Activated effector memory CD4-positive, alpha-beta T cell treated with anti-CD3 and anti-CD28 coated beads, Interleukin-2, amount 50 U/mL, for 16 hours (primary cell): Measurements from ENCODE around the gene METTL21A.

Experiments
- DNase-seq: peaks from one replicate; pipeline ENCODE4 v3.0.0-alpha.2; 2020

The METTL21A gene

DNA sequence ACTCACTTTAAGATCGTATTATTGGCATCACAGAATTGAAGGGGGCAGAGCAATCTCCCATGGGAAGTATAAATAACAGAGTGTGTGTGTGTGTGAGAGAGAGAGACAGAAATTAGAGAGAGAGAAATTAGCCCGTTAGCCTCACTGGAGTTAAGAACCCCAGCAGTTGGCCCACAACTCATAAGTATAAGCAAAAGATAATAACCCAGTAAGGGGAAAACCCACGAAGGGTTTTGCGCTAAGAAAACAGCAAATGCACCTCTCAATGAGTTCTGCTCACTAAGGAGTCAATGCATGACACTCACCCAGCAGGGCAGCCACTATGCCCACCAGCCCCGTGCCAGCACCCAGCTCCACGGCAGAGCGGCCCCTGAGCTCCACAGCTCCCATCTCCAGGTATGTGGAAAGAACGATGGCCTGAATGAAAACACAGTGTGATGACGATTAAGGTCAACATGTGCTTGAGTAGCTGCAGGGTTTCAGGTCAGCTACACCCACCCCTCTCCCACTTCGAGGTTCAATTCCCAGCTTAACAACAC, 3.6 kb downstream of the METTL21A start:
- DNase-seq = no peak

- DNase-seq = no peak
Observed at GRCh38 chr2:207619764-207620203, 5.4 kb downstream of the METTL21A start.

DNA sequence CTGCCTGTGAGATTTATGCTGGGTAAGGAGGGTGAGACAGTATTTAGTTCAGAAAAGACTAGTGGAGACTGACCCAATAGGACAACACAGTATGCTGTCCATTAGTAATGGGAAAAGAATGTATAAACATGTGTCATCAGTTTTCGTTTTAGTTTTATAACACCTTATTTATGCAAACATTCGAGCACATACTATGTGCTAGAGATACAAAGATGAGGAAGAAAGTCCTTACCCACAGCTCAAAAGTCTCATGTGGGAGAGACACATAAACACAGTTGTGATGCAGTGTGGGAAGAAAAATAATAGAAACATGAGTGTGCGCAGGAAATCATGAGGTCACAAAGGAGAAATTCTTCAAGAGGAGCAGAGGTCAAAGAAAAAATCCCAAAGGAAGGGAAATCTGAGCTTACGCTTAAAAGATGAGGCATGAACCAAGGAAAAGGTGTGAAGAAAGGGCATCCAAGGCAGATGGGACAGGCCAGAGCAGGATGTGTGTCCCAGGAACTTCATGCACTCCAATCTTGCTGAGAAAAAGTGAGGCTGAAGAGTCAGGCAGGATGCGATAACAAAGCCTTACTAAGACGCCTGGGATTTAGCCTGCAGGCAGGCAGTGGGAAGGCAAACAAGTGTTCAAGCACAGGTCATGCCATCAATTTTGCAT, 8.1 kb downstream of the METTL21A start:
- DNase-seq = no peak

DNA sequence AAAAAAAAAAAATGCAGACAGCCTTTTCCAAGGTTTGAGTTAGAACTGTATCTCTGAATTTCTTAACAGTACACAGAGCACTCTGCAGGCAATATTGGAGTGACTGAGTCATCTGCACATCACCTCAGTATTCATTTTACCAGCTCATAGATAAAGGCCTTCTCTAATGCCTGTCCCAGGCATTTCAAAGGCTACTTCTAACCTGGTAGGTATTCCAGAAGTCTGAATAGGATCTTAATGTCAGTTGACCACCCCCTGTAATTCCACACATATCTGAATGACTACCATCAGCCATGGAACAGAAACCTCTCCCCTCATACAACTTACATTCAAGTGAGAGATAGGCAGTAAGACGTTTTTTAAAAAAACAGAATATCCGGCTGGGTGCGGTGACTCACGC, 9.0 kb downstream of the METTL21A start:
- DNase-seq = no peak

DNA sequence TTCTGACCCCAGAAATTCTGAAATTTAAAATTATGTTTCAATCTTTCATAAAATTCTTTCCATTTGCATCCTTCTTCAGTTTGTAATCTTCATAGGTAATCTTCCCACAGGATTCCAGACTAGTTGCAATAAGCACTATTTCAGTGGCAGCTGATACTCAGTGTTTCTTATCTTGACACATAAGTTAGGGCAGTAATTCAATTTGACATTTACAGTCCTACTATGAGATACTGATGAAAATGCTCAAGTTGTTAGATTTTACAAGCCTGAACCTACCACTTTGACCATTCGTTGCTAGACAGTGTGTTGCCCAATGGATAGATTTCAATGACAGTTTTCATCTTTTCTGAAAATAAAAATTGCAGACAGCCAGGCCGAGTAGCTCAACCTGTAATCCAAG, 10.4 kb downstream of the METTL21A start:
- no peak for DNase-seq

- no peak for DNase-seq
Observed at GRCh38 chr2:207612714-207613113, 12.5 kb downstream of the METTL21A start.

GRCh38 chr2:207606829-207607228, 18.4 kb downstream of the METTL21A start:
- DNase-seq = no peak

- no peak for DNase-seq
Observed at GRCh38 chr2:207606399-207606798, 18.8 kb downstream of the METTL21A start.

- no peak for DNase-seq
Observed at GRCh38 chr2:207603486-207603885, 21.7 kb downstream of the METTL21A start.

DNA sequence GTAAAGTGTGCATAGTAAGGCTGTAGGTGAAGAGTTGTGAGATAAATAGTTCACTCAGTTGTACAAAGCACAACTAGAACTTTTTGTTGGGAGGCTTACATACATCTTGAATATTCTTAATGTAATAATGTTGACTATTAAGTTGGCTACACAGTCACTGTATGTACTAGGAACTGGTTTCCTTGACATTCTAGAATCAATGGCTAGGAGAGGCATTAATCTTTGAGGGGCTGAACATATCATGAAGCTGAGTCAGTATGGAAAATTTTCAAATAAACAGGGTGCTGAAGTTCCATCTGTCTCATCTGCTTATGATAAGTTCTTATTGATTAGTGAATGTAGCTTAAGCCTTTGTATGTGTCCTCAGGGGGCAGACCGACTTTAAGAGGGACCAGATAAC, 23.4 kb downstream of the METTL21A start:
- DNase-seq = no peak

DNA sequence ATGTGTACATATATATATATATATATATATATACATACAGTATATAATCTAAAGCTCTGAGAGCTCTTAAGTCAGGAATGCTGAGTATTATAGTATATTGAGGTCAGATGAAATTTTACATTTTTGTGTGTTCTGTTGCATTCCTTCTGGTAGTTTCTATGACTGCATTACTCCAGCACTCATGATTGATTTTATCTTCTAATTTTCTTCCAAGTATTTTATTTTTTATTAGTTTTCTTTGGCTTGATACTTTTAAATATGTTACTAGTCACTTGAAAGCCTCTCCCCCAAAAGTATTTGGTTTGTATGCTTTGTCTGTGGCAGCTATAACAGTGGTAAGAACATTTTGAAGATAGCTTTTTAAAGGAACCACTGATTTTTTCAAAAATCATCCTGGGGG, 25.0 kb downstream of the METTL21A start:
- no peak for DNase-seq

- no peak for DNase-seq
Observed at GRCh38 chr2:207599636-207600035, 25.6 kb downstream of the METTL21A start.

DNA sequence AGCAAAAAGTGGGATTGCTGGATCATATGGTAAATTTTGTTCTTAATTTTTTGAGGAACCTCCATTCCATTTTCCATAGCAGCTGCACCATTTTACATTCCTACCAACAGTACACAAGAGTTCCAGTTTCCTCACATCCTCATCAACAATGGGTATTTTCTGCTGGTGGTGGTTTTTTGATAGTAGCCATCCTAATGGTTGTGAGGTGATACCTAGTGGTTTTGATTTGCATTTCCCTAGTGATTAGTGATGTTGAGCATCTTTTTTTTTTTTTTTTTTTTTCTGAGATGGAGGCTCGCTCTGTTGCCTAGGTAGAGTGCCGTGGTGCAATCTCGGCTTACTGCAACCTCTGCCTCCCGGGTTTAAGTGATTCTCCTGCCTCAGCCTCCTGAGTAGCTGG, 30.5 kb downstream of the METTL21A start:
- DNase-seq = no peak

GRCh38 chr2:207594264-207594663, 30.9 kb downstream of the METTL21A start:
- no peak for DNase-seq

DNA sequence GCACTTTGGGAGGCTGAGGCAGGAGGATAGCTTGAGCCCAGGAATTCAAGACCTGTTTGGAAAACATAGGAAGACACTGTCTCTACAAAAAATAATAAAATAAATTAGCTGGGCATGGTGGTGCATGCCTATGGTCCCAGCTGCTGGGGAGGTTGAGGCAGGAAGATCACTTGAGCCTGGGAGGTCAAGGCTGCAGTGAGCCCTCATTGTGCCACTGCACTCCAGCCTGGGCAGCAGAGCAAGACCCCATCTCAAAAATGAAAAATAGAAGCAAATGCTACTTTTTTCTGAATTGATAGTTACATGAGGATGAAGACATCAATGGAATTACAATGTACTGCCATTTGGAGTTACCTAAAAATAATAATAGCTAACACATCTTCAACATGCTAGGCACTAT, 31.9 kb downstream of the METTL21A start:
- no peak for DNase-seq

- DNase-seq = no peak
Observed at GRCh38 chr2:207589143-207589542, 36.1 kb downstream of the METTL21A start.

DNA sequence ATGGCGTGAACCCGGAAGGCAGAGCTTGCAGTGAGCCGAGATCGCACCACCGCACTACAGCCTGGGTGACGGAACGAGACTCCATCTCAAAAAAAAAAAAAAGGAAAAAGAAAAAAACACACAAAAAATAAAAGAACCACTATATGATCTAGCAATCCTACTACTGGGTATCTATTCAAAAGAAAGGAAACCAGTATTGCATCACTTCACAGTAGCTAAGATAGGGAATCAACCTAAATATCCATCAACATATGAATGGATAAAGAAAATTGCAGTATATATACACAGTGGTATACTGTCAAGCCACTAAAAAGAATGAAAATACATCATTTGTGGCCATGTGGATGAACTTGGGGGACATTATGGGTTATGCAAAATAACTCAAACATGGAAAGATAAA, 37.9 kb downstream of the METTL21A start:
- no peak for DNase-seq

- DNase-seq = no peak
Observed at GRCh38 chr2:207584952-207585351, 40.2 kb downstream of the METTL21A start.

DNA sequence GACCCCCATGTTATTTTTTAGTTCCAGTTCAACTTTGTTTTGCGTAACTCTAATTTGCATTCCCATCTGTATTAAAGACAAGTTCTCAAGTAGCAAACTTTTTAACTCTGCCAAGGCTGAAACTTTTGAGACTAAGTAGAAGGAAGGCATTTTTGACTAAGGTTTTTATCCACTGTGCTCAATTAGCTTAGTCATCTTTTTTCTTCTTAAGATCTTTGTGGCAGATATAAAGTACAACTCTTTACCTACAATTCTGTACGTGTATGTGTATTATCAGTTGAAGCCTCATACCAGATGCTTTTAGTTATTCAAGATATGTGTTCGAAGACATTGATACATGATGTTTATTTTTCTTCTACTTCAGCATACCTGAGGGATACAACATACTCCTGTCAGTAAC, 53.8 kb downstream of the METTL21A start:
- DNase-seq = no peak

DNA sequence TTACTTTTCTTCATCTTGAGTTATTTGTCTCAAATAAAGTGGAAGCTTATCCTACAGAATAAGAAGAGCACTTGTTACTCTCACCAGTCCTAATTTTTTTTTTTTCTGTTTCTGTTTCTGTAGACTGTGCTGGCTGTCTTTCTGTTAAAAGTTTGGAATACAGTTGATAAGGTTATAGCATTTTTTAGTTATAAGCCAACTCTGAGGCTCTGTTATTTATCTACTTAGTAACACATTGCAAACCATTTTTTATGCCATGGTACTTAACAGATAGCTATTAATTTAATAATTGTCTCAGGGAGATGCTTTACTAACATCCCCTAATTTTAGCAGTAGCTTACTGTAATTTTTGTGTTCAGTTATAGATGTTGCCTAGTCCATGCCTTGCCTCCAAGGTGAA, 57.5 kb downstream of the METTL21A start:
- DNase-seq = no peak

- no peak for DNase-seq
Observed at GRCh38 chr2:207565736-207566500, 59.3 kb downstream of the METTL21A start.
